Smooth muscle cell (in vitro differentiated cells): ENCODE results near the gene ZNF217. TPM values are rescaled to one million over a fixed set of nuclear protein-coding genes. Genes with fewer than 3 reads are reported as not detected.
"Not testable (repeated sequence)": the region's sequence is repeated elsewhere in the genome, so short reads cannot be mapped to it uniquely, and the experiment has no call there.

Experiments
- DNase-seq: peaks from one replicate; lab custom pipeline; 2025; ENCODE audit not compliant: unreplicated experiment; lab: John Stamatoyannopoulos, UW
- H2AFZ ChIP-seq: fragments of 200-600 bp; sonication (generic); 2 replicates; pipeline ENCODE4 v1.6.0; 2016; ENCODE audit warnings: antibody characterized with exemption, low read depth, mild to moderate bottlenecking
- H3F3A ChIP-seq: fragments of 200-600 bp; sonication (generic); 2 replicates; pipeline ENCODE4 v1.6.0; 2017; ENCODE audit warnings: antibody characterized with exemption, low read depth
- H3K27ac ChIP-seq: fragments of 200-600 bp; sonication (generic); 2 replicates; pipeline ENCODE4 v1.5.1; 2016; ENCODE audit warnings: low read depth, mild to moderate bottlenecking
- H3K27me3 ChIP-seq: fragments of 200-600 bp; sonication (generic); 2 replicates; pipeline ENCODE4 v1.6.1; 2016; ENCODE audit warnings: low read depth, mild to moderate bottlenecking
- H3K36me3 ChIP-seq: fragments of 200-600 bp; sonication (generic); 2 replicates; pipeline ENCODE4 v1.5.1; 2016; ENCODE audit warnings: low read depth
- H3K4me1 ChIP-seq: fragments of 200-600 bp; sonication (generic); 2 replicates; pipeline ENCODE4 v1.5.1; 2016; ENCODE audit warnings: low read depth
- H3K4me2 ChIP-seq: fragments of 200-600 bp; sonication (generic); 2 replicates; pipeline ENCODE4 v1.6.0; 2016; ENCODE audit warnings: mild to moderate bottlenecking
- H3K4me3 ChIP-seq: fragments of 200-600 bp; sonication (generic); 2 replicates; pipeline ENCODE4 v1.5.1; 2016; ENCODE audit warnings: mild to moderate bottlenecking
- H3K79me2 ChIP-seq: fragments of 200-600 bp; sonication (generic); 2 replicates; pipeline ENCODE4 v1.6.0; 2016; ENCODE audit warnings: low read depth, mild to moderate bottlenecking
- H3K9ac ChIP-seq: fragments of 200-600 bp; sonication (generic); 2 replicates; pipeline ENCODE4 v1.6.0; 2016; ENCODE audit warnings: low read depth
- H3K9me3 ChIP-seq: fragments of 200-600 bp; sonication (generic); replicated peaks from 2 replicates; pipeline ENCODE4 v1.5.1; 2016; ENCODE audit warnings: low read depth
- H4K20me1 ChIP-seq: fragments of 200-600 bp; sonication (generic); 2 replicates; pipeline ENCODE4 v1.6.0; 2016; ENCODE audit warnings: low read depth
- CTCF ChIP-seq: fragments of 200-600 bp; sonication (generic); IDR thresholded peaks from 2 replicates; pipeline ENCODE4 v1.5.1; 2017; ENCODE audit warnings: borderline replicate concordance, mild to moderate bottlenecking, antibody characterized with exemption; ENCODE audit not compliant: insufficient read depth, poor library complexity, severe bottlenecking
- WGBS: methylation state at CpG from one replicate; pipeline ENCODE4 v1.1.7; 2016; ENCODE audit warnings: low lambda C conversion rate; 5-methylcytosine and 5-hydroxymethylcytosine counted together
- polyA plus RNA-seq: library from polyadenylated mRNA; unstranded; fragments of >200 nt; fragmentation: Nextera tagmentation; extraction: Ambion mirVana; gene quantifications from 2 replicates; pipeline ENCODE4 v1.2.1, GENCODE V29; 2016
- total RNA-seq: library from RNA; depleted of rRNA; stranded (reverse); fragments of >200 nt; gene quantifications from 2 replicates; pipeline ENCODE4 v1.2.3, GENCODE V29; 2014

Gene ZNF217
- total RNA-seq = 42.2 and 42.9 TPM in 2 replicates
- polyA plus RNA-seq = 3.9 and 8.5 TPM in 2 replicates

- H3K79me2 ChIP-seq = peaks cover 48% of the 10 kb centered on the region
- H3K9me3 ChIP-seq, DNase-seq: not testable (repeated sequence)
Observed at GRCh38 chr20:53593466-53594007, at the start of gene ZNF217. Gene ZNF217 (minus strand): TSS chr20:53593839. CDS start chr20:53582826, 11,013 bp downstream.

GRCh38 chr20:53643031-53643832, 49.6 kb upstream of the ZNF217 start:
- H3F3A ChIP-seq = no peaks in the 10 kb centered on the region
- no peaks in the 10 kb centered on the region for H4K20me1 ChIP-seq
- no peaks in the 10 kb centered on the region for H3K36me3 ChIP-seq
- peak overlapping the region; percentile 66 for H3K4me2 ChIP-seq
- peak overlapping the region; percentile 88 for H3K27ac ChIP-seq
- no peaks in the 10 kb centered on the region for H3K27me3 ChIP-seq
- no peak for TF ChIP-seq CTCF
- peak overlapping the region; percentile 17 for H3K9ac ChIP-seq
- H3K79me2 ChIP-seq = no peaks in the 10 kb centered on the region
- no peak overlapping the region for H3K4me3 ChIP-seq
- peak overlapping the region; percentile 54 for H2AFZ ChIP-seq
- no peak for DNase-seq
- 37% methylated on average over 12 of the region's 12 CpGs for WGBS
- no peaks in the 10 kb centered on the region for H3K9me3 ChIP-seq
- peaks cover 4% of the 10 kb centered on the region for H3K4me1 ChIP-seq

More at GRCh38 chr20:53593466-53594007, at the start of gene ZNF217:
- H3K4me1 ChIP-seq = peaks cover 48% of the 10 kb centered on the region
- H2AFZ ChIP-seq = peak within 1 kb of the TSS; percentile 91
- H4K20me1 ChIP-seq = peaks cover 14% of the 10 kb centered on the region
- H3K9ac ChIP-seq = peak within 1 kb of the TSS; percentile 97
- 1% methylated on average over 11 of the region's 66 CpGs for WGBS
- H3K4me2 ChIP-seq = peak within 1 kb of the TSS; percentile 92
- peak within 1 kb of the TSS; percentile 78 for H3K4me3 ChIP-seq
- peak within 1 kb of the TSS; percentile 97 for H3K27ac ChIP-seq
- not testable (repeated sequence) for H3F3A ChIP-seq, H3K27me3 ChIP-seq, H3K36me3 ChIP-seq

- Histone ChIP-seq H3K27me3 (no peaks in the 10 kb centered on the region), H3K4me3 (no peak overlapping the region), H4K20me1 (no peaks in the 10 kb centered on the region), H3F3A (no peaks in the 10 kb centered on the region), H3K9ac (peak overlapping the region; percentile 17), H3K4me1 (peaks cover 4% of the 10 kb centered on the region), H2AFZ (peak overlapping the region; percentile 54), H3K9me3 (no peaks in the 10 kb centered on the region), H3K27ac (peak overlapping the region; percentile 88), H3K36me3 (no peaks in the 10 kb centered on the region), H3K79me2 (no peaks in the 10 kb centered on the region), H3K4me2 (peak overlapping the region; percentile 66)
- TF ChIP-seq CTCF = no peak
- 44% methylated on average over 17 of the region's 17 CpGs for WGBS
- no peak for DNase-seq
Observed at GRCh38 chr20:53642196-53643030, 48.8 kb upstream of the ZNF217 start.
